Spleen (tissue), 7 donors: ENCODE results near the gene DGKG.

Source experiments
- CTCF ChIP-seq, 11 experiments: fragments of 200-600 bp in 7 of 11; fragments of 450-650 bp in 4 of 11; sonication (generic) in 4 of 11; IDR thresholded peaks in 8 of 11; conservative IDR thresholded peaks in 3 of 11; 1 replicate in 7 of 11; 2 replicates in 4 of 11; pipeline versions ENCODE4 v1.4.0 to v1.8.0; 2016 to 2021; ENCODE audit warnings: antibody characterized with exemption in 11 of 11, inconsistent platforms in 4 of 11, mild to moderate bottlenecking in 1 of 11
- POLR2AphosphoS5 ChIP-seq, 3 donors: sonication (generic); formaldehyde crosslinking; IDR thresholded peaks; one replicate each; pipeline ENCODE4 v1.5.1; 2017; ENCODE audit warnings: antibody characterized with exemption in 3 of 3
- donor health status: DM: no; HTN: no; CAD: no; lungs with moderate emphysema.
- donor health status: DM: no; HTN: no; CAD: no.
- donor health status: DM: no; HTN: no; CAD: no.

GRCh38 chr3:186160691-186161243 lies 201.3 kb downstream of the DGKG start:
- TF ChIP-seq CTCF (IDR thresholded peaks at IDR 0.05 in 8 of 11, conservative IDR thresholded peaks at IDR 0.05 in 3 of 11) (no peak), POLR2AphosphoS5 (IDR thresholded peaks at IDR 0.05) (no peak)
